Ishikawa (cell line): ENCODE data around the gene RESP18.
A peak's percentile ranks its signal among the peaks of the same experiment; 100 is the strongest.

ENCODE experiments used
- CEBPB ChIP-seq: IDR thresholded peaks from 2 replicates; pipeline ENCODE4 v1.6.1; 2012
- CREB1 ChIP-seq: IDR thresholded peaks from 2 replicates; pipeline ENCODE4 v1.6.1; 2012; ENCODE audit warnings: low read depth
- EGR1 ChIP-seq: IDR thresholded peaks from 2 replicates; pipeline ENCODE4 v1.6.1; 2012
- EP300 ChIP-seq: IDR thresholded peaks from 2 replicates; pipeline ENCODE4 v1.6.1; 2012; ENCODE audit warnings: borderline replicate concordance
- FOXM1 ChIP-seq: IDR thresholded peaks from 2 replicates; pipeline ENCODE4 v1.6.1; 2012; ENCODE audit warnings: low read depth, borderline replicate concordance
- NFIC ChIP-seq: IDR thresholded peaks from 2 replicates; pipeline ENCODE4 v1.6.1; 2012
- RAD21 ChIP-seq: IDR thresholded peaks from 2 replicates; pipeline ENCODE4 v1.6.1; 2012; ENCODE audit warnings: low read depth
- TAF1 ChIP-seq: IDR thresholded peaks from 2 replicates; pipeline ENCODE4 v1.6.1; 2012; ENCODE audit warnings: low read depth, mild to moderate bottlenecking
- TCF12 ChIP-seq: IDR thresholded peaks from 2 replicates; pipeline ENCODE4 v1.6.1; 2012; ENCODE audit warnings: low read depth
- TEAD4 ChIP-seq: IDR thresholded peaks from 2 replicates; pipeline ENCODE4 v1.6.1; 2012
- YY1 ChIP-seq: IDR thresholded peaks from 2 replicates; pipeline ENCODE4 v1.6.1; 2012; ENCODE audit warnings: low read depth
- ZBTB7A ChIP-seq: IDR thresholded peaks from 2 replicates; pipeline ENCODE4 v1.6.1; 2012; ENCODE audit warnings: low read depth
- TF ChIP-seq, protein P1 (sequence below): IDR thresholded peaks from 2 replicates; pipeline ENCODE4 v1.6.1; 2012
- TF ChIP-seq, protein P2 (sequence below): IDR thresholded peaks from 2 replicates; pipeline ENCODE4 v1.6.1; 2012; ENCODE audit warnings: low read depth, mild to moderate bottlenecking
- TF ChIP-seq, protein P3 (sequence below): IDR thresholded peaks from 2 replicates; pipeline ENCODE4 v1.6.1; 2012

The RESP18 gene

DNA sequence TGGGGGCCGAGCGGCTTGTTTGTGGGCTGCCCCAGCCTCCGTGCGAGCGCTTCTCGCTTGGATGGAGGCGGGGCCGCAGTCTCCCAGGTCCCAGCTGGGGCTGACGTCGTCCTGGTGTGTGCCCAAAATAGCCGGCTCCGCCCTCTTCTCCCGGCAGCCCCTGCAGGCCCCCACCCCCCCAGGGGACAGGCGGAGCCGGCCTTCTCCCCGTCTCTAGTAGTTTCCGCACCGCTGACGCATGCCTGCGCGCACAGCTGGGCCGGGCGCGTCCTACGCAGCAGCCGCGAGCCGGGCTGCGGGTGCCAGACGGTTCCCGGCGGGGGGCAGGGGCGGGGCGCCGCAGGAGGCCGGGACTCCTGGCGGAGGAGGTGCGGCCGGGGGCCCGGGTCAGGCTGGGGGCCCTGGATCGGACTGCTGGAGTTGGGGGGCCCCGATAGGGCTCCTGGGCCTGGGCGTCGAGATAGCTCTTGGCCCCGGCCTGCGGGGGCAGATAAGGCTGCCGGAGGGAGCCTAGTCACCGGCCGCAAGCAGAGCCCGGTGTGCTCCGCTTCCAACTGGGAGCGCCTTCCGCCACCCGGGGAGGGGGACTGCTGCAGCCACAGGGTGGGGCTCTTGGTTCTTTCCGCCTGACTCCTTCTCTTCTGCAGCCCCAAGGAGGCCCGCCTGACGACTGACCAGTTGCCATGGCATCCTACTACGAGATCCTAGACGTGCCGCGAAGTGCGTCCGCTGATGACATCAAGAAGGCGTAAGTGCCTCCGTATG lies 53.2 kb downstream of the RESP18 start, which contains the start of gene DNAJB2:
Gene DNAJB2 (plus strand): TSS at position 216 of the 765 bp plus-strand sequence. CDS start 468 bp downstream, at position 684.
- TF ChIP-seq, protein P1, sequence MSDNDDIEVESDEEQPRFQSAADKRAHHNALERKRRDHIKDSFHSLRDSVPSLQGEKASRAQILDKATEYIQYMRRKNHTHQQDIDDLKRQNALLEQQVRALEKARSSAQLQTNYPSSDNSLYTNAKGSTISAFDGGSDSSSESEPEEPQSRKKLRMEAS = peak; percentile 74; the same call in 1 of the 2 replicates
- TF ChIP-seq NFIC (peak; percentile 72), CREB1 (peak; percentile 80), RAD21 (0 out of 2 replicates have a peak, but pooled peaks have one; percentile 24), ZBTB7A (no peak; the same call in 1 of the 2 replicates), YY1 (peak; percentile 61), TCF12 (peak; percentile 92), EGR1 (peak; percentile 61), TAF1 (no peak), CEBPB (peak; percentile 15; the same call in 1 of the 2 replicates), TEAD4 (peak; percentile 71), EP300 (peak; percentile 76), FOXM1 (no peak)
- TF ChIP-seq, protein P2, sequence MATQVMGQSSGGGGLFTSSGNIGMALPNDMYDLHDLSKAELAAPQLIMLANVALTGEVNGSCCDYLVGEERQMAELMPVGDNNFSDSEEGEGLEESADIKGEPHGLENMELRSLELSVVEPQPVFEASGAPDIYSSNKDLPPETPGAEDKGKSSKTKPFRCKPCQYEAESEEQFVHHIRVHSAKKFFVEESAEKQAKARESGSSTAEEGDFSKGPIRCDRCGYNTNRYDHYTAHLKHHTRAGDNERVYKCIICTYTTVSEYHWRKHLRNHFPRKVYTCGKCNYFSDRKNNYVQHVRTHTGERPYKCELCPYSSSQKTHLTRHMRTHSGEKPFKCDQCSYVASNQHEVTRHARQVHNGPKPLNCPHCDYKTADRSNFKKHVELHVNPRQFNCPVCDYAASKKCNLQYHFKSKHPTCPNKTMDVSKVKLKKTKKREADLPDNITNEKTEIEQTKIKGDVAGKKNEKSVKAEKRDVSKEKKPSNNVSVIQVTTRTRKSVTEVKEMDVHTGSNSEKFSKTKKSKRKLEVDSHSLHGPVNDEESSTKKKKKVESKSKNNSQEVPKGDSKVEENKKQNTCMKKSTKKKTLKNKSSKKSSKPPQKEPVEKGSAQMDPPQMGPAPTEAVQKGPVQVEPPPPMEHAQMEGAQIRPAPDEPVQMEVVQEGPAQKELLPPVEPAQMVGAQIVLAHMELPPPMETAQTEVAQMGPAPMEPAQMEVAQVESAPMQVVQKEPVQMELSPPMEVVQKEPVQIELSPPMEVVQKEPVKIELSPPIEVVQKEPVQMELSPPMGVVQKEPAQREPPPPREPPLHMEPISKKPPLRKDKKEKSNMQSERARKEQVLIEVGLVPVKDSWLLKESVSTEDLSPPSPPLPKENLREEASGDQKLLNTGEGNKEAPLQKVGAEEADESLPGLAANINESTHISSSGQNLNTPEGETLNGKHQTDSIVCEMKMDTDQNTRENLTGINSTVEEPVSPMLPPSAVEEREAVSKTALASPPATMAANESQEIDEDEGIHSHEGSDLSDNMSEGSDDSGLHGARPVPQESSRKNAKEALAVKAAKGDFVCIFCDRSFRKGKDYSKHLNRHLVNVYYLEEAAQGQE = no peak
- TF ChIP-seq, protein P3, sequence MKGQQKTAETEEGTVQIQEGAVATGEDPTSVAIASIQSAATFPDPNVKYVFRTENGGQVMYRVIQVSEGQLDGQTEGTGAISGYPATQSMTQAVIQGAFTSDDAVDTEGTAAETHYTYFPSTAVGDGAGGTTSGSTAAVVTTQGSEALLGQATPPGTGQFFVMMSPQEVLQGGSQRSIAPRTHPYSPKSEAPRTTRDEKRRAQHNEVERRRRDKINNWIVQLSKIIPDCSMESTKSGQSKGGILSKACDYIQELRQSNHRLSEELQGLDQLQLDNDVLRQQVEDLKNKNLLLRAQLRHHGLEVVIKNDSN = no peak

DNA sequence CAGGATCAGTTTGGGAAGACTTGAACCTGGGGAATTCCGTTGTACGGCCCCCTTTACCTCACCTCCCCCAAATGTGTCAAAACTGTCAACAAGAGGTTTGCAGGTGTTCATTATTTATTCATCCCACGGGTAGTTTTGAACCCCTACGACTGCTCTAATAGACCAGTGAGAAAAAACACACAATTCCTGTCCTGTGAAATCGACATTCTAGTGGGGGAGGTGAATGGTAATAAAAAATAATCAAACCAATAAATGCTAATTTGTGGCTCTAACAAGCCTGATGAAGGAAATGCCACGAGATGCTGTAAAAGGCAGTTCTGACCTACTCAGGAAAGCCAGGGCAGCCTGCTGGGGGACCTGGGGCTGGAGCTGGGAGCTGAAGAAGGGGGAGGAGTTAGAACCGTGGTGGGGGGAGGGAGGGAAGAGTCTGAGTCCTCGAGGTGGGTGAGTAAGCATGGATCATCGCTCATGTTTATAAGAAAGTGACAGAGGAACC lies 53.8 kb downstream of the RESP18 start:
- TF ChIP-seq YY1 = no peak
- no peak for TF ChIP-seq EGR1
- TF ChIP-seq CREB1 = no peak
- TF ChIP-seq NFIC = no peak
- no peak for TF ChIP-seq CEBPB
- no peak for TF ChIP-seq TCF12
- TF ChIP-seq TAF1 = no peak
- TF ChIP-seq ZBTB7A = no peak
- no peak for TF ChIP-seq RAD21
- TF ChIP-seq, protein P1 = no peak
- no peak for TF ChIP-seq EP300
- TF ChIP-seq, protein P3 = no peak
- TF ChIP-seq TEAD4 = no peak
- TF ChIP-seq, protein P2 = no peak
- no peak for TF ChIP-seq FOXM1

DNA sequence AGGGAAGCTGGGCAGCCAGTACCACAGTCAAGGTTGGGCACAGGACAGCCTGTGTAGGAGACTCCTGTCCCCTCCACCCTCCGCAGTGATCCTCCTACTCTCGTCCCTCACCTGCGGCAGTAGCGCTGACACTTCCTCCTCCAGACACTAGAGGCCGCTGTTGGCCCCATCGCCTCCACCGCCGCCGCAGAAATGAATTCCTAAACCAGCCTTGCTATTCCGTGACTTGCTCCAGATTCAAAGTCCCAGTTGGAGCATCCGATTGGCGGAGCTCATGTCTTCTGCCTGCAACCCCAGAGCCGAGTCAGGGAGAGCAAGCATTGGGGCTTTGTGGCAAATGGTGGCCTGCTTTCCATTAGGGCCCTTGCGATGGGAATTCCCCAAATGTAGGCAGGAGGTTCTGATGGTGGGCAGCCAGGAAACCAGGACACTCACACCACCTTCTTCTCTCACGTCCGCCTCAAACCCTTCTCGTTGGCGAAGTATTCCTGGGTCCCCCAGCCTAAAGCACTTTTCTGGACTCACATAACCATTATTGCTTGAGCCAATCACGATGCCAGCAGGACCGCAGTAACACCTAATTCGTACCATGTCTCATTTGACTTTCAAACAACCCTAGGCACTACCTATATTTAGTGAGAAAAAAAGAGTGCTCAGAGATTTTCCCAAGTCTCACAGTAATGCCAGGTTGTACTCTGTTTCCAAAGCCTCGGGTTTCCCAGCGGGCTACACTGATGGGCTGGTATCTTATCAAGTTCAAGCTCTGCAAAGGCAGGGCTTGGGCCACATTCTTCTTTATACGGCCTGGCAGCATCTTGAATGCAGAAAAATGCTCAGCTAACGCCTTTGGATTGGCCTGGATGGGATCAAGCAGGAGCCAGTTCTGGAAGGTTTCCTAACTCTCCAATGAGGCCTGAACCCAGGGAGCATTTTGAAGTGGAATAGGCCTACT lies 54.6 kb downstream of the RESP18 start:
- TF ChIP-seq EP300 = 0 out of 2 replicates have a peak, but pooled peaks have one; percentile 20
- TF ChIP-seq YY1 = no peak
- no peak for TF ChIP-seq CEBPB
- no peak for TF ChIP-seq TCF12
- TF ChIP-seq, protein P2 = no peak
- no peak for TF ChIP-seq NFIC
- TF ChIP-seq FOXM1 = no peak
- peak; percentile 82 for TF ChIP-seq RAD21
- TF ChIP-seq, protein P3 = no peak
- TF ChIP-seq, protein P1 = no peak
- no peak for TF ChIP-seq TEAD4
